Right ventricle myocardium inferior (tissue), 1 donor: ENCODE results near the gene C10orf95. TPM values are rescaled to one million over a fixed set of nuclear protein-coding genes. Genes with fewer than 3 reads are reported as not detected.
"Not testable (repeated sequence)": the region's sequence is repeated elsewhere in the genome, so short reads cannot be mapped to it uniquely, and the experiment has no call there.

Experiments
- ATAC-seq: fragments of 200-7000 bp; cut with Tn5 transposase; one replicate; pipeline ENCODE4 v1.9.1; 2020; ENCODE audit warnings: mild to moderate bottlenecking, moderate library complexity
- DNase-seq: peaks from one replicate; pipeline ENCODE4 v3.0.0; 2021; ENCODE audit errors: missing footprints
- intact Hi-C: fragments of 100-400 bp; cut with DNase I; formaldehyde crosslinking; loops from one replicate; pipeline ENCODE4 v1.11.0; 2022
- long read RNA-seq: library from polyadenylated mRNA; unstranded; transcript quantifications from one replicate; pipeline ENCODE4 v2.0.0, GENCODE V29; 2021
- total RNA-seq: library from RNA; stranded (reverse); fragmentation: NEBNext Ultra II Directional; extraction: Animal tissue kit (Norgen Biotek cat#: 25700); gene quantifications from one replicate; pipeline ENCODE4 v1.2.1, GENCODE V29; 2021
- donor health status: DM: no; HTN: yes; CAD: no; lungs with severe emphysema.

C10orf95 gene, protein sequence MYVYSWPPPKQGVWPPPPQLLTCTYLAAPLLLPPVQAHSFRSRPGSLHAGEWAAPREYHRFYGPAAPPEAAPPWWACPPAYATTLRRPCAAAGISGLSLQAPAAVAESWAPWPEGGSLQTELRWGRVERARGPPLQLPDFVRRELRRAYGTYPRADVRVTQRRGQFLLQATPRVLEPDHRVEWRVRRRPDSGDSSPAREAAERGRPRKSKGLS
- not detected for total RNA-seq
- long read RNA-seq: 0 reads

- ATAC-seq: no peak
- intact Hi-C loops: loop anchor here (2.0 kb wide), 1 partner anchor 19 kb away; the partner anchor contains the start of gene CUEDC2
- DNase-seq: no peak
These were observed at the start of gene C10orf95 for GRCh38 chr10:102451105-102451969. TSS of gene C10orf95 (minus strand) at chr10:102451543. CDS start at chr10:102451093, 450 bp downstream.

DNA sequence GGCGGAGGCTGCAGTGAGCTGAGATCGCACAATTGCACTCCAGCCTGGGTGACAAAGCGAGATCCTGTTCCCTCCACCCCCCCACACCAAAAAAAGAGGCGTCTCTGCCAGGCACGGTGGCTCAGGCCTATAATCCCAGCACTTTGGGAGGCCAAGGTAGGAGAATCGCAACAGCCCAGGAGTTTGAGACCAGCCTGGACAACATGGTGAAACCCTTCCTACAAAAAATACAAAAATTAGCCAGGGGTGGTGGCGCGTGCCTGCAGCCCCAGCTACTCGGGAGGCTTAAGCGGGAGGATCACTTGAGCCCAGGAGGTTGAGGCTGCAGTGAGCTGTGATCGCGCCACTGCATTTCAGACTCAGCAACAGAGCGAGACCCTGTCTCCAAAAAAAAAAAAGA is 49.3 kb upstream of the C10orf95 start:
- DNase-seq, ATAC-seq: not testable (repeated sequence)
- intact Hi-C loops: loop anchor here (5.0 kb wide), 3 partner anchors 38 to 103 kb away; partner anchors contain the start of gene NFKB2

GRCh38 chr10:102499356-102499755 is 48.0 kb upstream of the C10orf95 start:
- DNase-seq: no peak
- intact Hi-C loops: no loop called here
- ATAC-seq: no peak

- intact Hi-C loops: no loop called here
- ATAC-seq (no peak), DNase-seq (no peak)
These were observed 46.2 kb upstream of the C10orf95 start for GRCh38 chr10:102497545-102497944.

GRCh38 chr10:102493771-102494170 is 42.4 kb upstream of the C10orf95 start:
- ATAC-seq (no peak), DNase-seq (no peak)
- intact Hi-C loops: no loop called here

GRCh38 chr10:102492983-102493382 is 41.6 kb upstream of the C10orf95 start:
- DNase-seq (no peak), ATAC-seq (peak; percentile 82)
- intact Hi-C loops: no loop called here

DNA sequence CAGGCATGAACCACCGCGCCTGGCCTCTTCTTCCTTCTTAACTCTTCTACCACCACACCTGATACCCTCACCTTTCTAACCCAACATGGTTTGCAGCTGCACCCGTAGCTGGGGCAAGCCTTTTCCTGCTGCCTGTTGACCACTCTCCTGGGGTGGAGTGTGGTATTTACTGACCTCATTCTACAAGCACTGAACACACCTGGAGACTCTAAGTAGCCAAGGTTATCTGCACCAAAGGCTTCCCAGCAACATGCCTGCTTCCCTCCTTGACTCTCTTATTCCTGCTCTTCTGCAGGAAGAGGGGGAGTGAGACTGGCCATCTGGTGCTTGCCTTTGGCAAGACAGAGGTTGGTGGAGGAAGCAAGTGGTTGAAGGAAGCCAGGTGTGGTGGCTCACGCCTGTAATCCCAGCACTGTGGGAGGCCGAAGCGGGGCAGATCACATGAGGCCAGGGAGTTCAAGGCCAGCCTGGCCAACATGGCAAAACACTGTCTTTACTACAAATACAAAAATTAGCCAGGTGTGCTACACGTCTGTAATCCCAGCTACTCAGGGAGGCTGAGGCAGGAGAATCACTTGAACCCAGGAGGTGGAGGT is 41.1 kb upstream of the C10orf95 start:
- intact Hi-C loops: no loop called here
- no peak for DNase-seq
- ATAC-seq: no peak

- ATAC-seq (no peak), DNase-seq (no peak)
- intact Hi-C loops: no loop called here
These were observed 39.8 kb upstream of the C10orf95 start for GRCh38 chr10:102491136-102491535.

DNA sequence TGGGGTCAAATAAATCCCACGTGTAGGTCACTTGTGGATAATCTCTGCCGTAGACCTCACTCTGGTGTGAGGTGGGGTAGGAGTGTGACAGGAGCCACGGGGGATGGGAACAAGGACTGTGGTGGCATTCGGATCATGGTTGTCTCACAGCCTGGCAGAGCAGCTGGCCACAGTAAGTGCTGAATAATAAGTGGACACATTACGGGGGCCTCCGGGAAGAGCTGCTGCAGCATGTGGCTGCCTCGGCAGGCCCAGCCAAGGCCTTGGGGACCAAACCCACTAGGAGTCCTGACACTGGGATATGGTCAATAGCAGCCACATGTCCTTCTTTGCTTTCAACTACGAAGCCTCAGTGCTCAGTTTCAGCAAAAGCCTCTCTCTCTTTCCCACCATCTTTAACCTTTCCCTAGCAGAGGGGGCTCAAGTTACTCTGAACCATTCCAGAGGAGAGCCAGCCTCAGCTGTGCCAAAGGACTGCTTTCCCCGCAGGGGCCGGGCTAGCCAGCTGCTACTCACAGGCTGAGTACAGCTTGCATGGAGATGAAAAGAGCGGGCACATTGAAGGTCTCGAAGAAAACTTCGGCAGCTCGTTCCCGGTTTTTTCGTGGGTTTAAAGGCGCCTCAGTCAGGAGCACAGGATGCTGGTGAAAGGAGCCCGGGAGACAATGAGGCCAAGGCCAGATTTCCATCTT is 33.9 kb upstream of the C10orf95 start:
- intact Hi-C loops: no loop called here
- ATAC-seq: no peak
- no peak for DNase-seq

DNA sequence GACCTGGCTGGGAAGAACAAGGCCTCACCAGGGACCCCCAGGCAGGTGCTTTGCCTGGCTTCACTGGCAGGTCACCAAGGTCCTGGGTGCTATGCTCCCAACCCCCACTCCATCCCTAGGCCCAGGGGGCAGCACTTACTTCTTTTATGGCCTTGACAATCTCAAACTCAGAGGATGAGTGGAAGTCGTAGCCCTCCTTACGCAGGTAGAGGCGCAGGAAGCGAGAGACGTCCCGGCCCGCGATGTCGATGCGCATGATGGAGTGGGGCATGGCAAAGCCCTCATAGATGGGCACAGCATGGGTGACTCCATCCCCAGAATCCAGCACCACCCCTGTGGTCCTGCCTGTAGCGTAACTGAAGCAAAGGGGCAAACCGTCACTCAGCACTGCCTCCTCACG is 32.7 kb upstream of the C10orf95 start:
- intact Hi-C loops: no loop called here
- no peak for ATAC-seq
- no peak for DNase-seq

- ATAC-seq: no peak
- DNase-seq: no peak
- intact Hi-C loops: no loop called here
These were observed 29.1 kb upstream of the C10orf95 start for GRCh38 chr10:102480396-102480795.

DNA sequence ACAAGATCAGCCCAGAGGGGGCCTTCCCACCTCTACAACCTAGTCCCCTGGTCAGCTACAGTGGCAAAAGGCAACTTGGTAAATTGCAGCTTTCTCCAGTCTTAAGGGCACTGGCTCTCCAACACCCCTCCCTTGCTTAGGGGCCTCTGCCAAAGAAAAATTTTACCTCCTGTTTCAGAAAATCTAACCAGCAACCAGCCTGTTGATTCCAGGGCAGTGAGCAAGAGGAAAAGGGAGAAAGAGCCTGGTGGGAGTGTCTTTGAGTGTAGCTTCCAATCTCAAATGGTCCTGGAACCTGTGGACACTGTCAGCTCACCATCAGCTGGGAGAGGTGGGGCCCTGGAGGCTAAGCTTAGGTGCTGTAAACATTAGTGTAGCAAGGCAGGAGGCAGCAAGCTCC is 28.3 kb upstream of the C10orf95 start:
- no peak for DNase-seq
- ATAC-seq: no peak
- intact Hi-C loops: loop anchor here (2.0 to 5.0 kb wide), 2 partner anchors 85 to 252 kb away; partner anchors contain the start of genes ELOVL3 and NFKB2

DNA sequence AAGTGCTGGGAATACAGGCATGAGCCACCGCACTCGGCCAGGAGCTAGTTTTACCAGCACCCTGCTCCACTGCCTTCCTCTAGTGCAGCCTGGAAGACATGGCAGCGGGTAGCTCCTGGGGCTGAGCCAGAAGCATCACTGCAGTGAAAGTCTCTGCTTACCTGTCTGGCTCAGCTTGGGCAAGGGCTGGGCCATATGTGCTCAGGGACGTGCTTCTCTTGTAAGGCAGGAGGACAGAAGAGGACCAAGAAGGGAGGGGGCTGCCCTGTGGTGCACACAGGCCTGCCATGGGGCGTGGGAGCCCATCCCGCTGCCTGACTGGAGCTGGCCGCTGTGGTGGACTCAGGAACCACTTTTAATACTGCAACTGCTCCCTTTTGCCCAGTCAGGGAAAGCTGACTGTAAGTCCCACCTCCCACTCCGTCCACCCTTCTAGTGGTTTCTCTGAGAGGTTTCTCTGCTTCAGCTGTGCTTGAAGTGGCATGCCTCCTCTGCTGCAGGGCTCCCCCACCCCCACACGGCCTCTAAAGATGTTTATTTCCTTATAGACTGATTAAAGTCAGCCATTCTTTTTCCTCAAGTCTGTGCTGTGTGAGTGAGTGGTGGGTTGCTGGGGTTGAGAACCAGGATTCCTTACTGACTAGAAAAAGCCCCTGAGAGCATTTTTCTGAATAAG is 25.3 kb upstream of the C10orf95 start:
- ATAC-seq (no peak), DNase-seq (no peak)
- intact Hi-C loops: loop anchor here (5.0 kb wide), 1 partner anchor 249 kb away; the partner anchor contains the start of gene ELOVL3

- ATAC-seq (no peak), DNase-seq (no peak)
- intact Hi-C loops: loop anchor here (5.0 kb wide), 1 partner anchor 248 kb away; the partner anchor contains the start of gene ELOVL3
These were observed 24.2 kb upstream of the C10orf95 start for GRCh38 chr10:102475451-102476040.

DNA sequence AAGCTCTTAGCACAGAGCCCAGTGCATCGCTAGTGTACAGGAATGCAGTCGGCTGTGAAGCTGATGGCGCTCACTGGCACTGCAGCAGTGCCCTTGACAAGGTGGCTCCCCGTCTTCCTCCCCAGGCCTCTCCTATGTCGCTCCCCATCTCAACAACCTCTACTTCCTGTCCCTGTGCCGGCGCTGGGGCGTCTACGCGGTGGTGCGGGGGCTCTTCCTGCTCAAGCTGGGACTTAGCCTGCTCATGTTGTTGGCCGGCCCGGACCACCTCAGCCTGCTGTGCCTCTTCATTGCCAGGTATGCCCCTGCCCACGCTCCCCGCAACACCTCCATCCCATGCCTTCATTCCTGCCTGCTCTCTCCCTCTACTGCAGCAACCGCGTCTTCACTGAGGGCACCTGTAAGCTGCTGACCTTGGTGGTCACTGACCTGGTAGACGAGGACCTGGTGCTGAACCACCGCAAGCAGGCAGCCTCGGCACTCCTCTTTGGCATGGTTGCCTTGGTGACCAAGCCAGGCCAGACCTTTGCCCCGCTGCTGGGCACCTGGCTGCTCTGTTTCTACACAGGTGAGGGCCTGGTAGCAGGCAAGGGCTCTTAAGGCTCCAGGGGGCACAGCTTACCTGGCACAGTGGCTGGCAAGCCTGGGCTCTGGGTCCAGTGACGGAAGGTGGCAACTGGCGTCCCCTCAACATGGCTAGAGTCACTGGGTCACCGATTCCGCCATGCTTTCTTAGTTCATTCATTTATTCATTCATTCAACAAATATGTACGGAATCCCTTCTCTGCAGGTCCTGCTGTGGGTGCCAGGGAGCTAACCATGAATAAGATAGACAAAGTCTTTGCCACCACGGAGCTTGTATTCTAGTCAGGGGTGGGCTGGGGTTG is 22.3 kb upstream of the C10orf95 start:
- ATAC-seq (no peak), DNase-seq (no peak)
- intact Hi-C loops: no loop called here

GRCh38 chr10:102470579-102471546 is 19.5 kb upstream of the C10orf95 start:
- no peak for ATAC-seq
- no peak for DNase-seq
- intact Hi-C loops: no loop called here
